GM11168 (cell line): ENCODE measurements around the gene SEMA3A.
"Not testable (repeated sequence)": the region's sequence is repeated elsewhere in the genome, so short reads cannot be mapped to it uniquely, and the experiment has no call there.

Experiments
- in situ Hi-C: fragments of 300-500 bp; cut with MboI; formaldehyde crosslinking; loops from one replicate; pipeline ENCODE4 v1.12.0; 2022; ENCODE audit warnings: low sequenced_read_pairs; ENCODE audit not compliant: unreplicated experiment

The SEMA3A gene

DNA sequence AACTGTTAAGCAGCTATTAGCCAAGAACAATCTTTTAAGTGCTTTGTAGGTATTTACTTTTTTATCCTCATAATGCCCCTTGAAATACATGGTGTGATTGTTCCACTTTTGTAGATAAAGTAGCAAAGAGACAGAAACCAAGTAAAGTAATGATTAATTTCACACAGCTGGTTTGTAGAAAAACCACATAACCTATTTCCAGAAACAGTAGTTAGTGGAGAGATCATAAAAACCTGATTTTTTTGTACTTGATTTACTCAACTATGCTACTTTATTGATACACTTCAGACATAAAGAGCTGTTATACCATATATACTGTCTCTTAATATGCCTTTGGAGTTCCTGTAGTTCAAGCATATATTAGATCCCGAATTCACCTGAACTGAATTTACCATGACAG lies 118.4 kb downstream of the SEMA3A start:
- in situ Hi-C loops = no loop called here

DNA sequence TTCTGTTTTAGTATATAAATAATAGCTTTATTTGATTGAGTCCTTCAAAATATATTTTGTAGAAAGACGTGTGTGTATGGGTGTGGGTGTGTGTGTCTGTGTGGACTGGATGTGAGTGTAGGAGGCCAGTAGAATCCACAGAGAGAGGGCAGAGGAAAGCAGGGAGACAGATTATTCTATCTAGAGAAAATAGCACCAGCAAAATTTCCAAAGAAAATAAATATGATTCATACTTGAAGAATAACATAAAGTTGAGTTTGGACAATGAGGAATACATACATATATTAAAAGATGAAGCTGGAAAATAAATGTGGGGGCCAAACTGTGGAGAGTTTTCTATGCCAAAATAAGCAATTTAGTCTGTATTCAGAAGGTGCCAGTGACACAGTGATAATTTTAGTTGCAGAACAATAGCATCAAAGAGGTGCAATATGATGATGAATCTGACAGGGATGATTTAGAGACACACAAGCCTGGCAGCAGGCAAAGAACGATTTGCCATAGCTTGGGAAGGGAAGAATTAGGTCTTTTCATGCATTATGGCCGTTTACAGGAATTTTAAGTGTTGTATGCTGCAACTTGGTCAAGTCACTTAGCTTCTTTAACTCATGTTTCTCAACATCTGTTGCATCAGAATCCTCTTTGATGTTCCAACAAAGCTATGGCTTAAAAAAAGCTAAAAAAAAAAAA lies 121.3 kb downstream of the SEMA3A start:
- in situ Hi-C loops = no loop called here

DNA sequence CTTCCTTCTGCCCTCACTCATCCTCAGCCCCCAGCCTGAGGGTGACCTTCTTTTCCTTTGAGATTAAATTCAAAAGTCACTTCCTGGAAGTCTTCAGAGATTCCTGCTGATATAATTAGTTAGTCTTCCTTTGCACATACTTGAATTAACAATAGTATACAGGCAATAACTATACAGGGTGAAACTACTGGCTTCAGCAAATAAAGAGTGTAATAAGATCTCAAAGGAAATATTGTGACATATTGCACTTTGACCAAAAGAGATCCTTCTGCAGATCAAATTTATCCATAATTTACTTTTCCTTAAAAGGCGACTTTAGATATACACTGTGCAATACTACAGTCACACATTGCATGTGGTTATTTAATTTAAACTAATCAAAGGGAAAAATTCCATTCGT lies 123.8 kb downstream of the SEMA3A start:
- in situ Hi-C loops = no loop called here

DNA sequence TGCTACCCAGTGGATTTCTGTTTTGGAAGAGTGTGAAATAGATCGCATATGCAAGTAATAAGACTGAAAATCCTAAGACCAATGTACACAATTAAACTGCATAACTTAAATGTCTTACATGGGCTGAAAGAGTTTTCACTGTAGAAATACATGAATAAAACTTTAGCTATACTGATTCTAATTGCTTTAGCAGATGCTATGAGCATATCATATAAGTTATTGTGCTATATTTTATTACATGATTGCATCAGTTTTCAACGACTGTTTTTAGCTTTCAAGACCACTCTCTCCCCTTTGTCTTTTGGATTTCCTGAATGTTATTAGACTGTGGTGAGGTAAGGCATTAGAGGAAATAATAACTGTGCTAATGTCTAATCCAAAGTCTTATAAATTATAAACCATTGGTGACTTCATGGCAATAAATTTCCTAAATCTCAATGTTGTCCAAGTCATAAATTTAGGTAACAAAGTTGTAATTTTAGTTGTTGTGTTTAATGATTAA lies 124.5 kb downstream of the SEMA3A start:
- in situ Hi-C loops = no loop called here

DNA sequence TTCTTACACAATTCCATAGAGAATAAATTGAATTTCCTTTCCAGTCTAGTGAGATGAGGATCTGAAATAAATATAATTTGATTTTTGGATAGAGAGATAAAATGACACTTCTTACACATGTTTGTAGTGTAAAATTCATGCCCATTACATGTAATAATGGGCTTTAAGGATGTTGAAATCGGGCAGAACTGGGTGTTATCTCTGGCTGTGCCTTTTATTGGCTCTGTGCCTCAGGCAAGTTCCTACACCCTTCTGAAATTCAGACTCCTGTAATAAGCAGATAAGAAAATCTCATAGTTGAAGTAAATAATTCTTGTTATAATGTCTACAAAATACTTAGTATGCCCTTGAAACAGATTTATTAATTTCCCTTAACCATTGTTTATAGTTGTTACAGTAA lies 125.6 kb downstream of the SEMA3A start:
- in situ Hi-C loops = no loop called here

DNA sequence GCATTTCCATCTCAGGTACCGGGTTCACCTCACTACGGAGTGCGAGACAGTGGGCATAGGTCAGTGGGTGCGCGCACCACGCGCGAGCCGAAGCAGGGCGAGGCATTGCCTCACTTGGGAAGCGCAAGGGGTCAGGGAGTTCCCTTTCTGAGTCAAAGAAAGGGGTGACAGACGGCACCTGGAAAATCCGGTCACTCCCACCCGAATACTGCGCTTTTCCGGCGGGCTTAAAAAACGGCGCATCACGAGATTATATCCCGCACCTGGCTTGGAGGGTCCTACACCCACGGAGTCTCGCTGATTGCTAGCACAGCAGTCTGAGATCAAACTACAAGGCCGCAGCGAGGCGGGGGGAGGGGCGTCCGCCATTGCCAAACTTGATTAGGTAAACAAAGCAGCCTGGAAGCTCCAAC lies 132.1 kb downstream of the SEMA3A start:
- in situ Hi-C loops = not testable (repeated sequence)

DNA sequence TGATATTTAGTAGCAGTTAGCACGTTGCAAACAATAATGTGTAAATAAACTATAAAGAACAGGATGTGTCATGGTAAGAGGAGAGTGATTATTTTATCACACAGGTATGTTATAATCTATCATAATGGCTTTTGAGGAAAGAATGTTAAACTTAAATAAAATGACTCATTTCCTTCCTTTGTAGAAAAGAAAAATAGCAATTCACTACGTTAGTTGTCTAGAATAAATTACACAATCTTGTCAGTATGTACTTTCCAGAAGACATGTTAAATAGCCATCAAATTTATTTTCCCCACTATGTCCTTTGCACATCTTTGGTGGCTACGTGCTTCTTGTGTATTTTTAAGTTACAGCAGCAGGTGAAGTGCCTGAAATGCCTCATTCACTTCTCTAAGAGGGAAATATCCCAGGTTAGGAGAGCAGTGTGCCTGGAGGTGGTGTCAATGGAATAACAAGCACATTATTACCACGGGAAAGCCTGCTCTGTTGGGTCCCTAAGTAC lies 133.8 kb downstream of the SEMA3A start:
- in situ Hi-C loops = no loop called here

DNA sequence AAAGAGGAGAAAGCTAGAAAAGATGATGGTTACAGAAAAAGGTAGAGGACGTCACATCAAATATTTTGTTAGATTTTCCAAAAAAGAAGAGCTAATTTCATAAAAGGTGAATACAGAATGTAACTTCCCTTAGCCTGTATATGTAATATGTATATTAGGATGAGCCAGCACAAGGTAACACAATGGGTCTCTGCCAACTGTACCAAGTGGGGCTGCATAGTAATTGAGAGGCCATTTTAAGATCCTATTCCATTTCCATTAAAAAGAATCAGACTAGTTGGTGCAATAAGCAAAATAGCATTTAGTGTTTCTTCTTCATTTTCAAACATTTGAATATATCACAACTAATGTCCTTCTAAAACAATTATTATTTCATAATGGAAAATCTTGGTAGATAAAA lies 134.6 kb downstream of the SEMA3A start:
- in situ Hi-C loops = no loop called here

DNA sequence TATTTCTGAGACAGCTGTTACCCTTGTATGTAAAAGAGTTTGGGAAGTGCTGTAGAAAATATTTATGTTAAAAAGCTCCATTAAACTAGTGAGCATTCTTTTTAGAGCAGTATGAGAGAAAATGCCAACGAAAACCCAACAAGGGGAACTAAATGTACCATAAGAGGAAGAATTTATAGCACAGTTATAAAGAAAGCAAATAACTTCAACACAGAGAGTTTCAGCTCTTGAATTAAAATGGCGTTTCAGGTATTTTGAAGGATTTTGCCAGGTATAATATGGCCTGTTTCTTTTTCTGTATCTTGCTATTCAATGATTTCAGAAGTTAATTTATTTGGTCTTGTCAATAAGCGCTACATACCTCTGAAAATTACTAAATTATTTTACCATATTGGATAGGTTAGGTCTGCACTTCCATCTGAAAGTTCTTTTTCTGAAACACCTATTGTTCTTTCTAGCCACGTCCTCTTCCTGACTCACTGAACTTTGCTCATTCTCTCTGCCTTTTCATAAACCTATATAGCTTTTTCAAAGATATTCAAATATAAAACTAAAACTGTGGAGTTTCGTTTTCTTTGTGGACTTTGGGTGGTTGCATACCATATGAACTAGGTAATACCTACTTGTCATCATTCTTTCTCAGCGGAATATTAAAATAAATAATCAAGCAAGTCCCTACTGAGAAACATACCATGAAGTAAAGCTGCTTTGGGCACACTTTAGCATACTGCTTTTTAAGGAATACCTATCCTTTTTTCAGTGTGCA lies 136.1 kb downstream of the SEMA3A start:
- in situ Hi-C loops = no loop called here

DNA sequence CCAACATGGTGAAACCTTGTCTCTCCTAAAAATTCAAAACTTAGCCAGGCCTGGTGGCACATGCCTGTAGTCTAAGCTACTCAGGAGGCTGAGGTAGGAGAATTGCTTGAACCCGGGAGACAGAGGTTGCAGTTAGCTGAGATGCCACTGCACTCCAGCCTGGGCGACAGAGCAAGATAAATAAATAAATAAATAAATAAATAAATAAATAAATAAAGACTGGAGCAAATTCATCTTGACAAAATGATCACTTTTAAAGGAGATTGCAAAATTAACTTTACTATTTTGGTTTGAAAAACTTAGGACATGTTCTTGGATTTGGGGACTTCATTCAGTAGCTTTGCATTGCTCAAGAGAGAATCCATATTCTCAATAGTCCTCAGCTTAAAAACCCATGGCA lies 137.0 kb downstream of the SEMA3A start:
- in situ Hi-C loops = no loop called here

DNA sequence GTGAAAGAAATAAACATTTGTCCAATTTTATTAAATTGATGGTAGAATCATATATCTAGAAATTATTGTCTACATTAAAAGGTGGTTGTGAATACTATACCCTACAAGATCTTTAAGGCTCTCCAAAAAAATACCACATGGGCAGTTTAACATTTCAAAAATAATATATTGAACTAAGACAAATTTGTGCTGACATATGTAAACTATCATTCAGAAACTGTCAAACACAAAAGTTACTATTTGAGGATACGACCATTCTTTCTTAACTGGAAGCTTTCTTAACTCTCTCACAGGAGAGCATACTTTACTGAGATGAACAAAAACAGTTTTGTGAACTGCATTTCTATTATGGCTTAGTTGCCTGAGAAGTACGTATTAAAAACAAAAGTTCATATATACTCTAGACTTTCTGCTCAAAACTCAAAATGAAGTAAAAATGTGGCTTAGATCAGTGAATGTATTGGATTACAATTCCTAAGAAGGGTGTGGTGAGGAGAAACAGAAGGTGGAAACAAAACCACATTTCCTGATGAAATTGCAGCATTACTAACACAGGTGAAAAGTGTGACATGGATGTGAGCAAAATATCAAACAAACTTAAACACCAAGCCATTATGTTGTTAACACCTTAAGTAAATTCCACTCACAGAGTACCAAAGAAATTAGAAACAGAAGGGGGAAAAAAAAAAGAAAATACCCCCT lies 138.5 kb downstream of the SEMA3A start:
- in situ Hi-C loops = no loop called here

DNA sequence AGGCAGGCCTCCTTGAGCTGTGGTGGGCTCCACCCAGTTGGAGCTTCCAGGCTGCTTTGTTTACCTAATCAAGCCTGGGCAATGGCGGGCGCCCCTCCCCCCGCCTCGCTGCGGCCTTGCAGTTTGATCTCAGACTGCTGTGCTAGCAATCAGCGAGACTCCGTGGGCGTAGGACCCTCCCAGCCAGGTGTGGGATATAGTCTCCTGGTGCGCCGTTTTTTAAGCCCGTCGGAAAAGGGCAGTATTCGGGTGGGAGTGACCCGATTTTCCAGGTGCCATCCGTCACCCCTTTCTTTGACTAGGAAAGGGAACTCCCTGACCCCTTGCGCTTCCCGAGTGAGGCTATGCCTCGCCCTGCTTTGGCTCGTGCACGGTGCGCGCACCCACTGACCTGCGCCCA lies 139.4 kb downstream of the SEMA3A start:
- in situ Hi-C loops = not testable (repeated sequence)

DNA sequence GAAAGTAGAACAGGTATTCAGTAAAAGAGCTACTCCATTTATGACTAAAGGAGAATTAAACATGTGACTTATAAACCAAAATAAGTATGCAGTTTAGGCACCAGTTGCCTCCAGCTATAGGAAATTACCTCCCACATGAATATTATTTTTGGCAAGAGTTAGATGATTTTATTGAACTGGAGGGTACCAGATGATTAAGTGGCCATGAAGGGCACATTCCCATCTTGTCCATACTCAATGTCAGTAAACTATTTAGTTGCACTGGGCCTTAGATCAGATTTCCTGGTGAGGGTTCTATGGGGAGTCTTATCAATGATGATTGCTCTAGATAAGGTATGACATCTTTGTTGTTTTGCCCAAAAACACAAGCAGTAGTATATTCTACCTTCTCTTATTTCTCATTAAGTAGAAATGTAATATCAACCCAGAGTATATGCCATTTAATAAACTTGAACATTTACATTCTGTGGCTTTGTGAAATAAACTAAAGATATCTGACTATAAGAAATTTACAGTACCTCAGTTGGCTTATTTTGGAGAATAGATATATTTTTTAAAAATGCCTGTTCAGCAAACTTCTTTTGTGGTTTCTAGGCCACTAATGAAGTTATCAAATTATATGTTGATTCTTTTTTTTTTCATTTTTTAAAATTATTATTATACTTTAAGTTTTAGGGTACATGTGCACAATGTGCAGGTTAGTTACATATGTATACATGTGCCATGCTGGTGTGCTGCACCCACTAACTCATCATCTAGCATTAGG lies 145.3 kb downstream of the SEMA3A start:
- in situ Hi-C loops = no loop called here

DNA sequence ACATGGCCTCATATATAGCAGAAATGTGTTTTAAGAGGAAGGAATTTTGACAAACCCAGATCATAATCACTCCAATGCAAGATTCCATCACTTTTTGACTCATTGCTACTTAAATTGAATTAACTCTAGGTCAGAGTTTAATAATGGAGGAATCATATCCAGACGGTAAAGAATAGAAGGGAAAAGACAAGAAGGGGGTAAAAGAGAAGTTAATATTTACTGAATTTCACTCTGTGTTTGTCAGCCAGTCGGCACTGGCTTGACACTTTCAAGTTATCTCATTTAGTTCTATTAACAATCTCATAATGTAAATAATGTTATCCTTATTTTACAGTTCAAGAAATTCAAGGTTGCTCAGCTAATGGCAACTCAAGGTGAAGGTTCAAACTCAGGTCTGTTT lies 147.5 kb downstream of the SEMA3A start:
- in situ Hi-C loops = no loop called here

DNA sequence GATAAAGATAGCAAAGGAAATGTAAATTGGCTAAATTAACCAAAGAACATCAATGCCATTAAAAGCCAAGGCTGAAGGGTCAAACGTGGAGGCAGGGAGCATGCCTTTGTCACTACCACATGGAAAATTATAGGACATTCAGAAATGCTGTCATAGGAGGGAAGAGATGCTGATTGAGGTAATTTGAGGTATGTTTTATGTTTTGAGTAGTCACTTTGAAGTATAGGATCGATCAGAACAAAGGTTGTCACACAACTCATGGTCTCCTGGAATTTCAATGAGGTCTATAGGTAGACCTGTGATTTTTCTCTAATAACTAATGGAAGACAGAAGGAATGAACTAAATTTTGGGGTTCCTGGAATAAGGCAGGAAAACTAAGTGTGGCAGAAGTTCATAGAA lies 149.8 kb downstream of the SEMA3A start:
- in situ Hi-C loops = no loop called here

DNA sequence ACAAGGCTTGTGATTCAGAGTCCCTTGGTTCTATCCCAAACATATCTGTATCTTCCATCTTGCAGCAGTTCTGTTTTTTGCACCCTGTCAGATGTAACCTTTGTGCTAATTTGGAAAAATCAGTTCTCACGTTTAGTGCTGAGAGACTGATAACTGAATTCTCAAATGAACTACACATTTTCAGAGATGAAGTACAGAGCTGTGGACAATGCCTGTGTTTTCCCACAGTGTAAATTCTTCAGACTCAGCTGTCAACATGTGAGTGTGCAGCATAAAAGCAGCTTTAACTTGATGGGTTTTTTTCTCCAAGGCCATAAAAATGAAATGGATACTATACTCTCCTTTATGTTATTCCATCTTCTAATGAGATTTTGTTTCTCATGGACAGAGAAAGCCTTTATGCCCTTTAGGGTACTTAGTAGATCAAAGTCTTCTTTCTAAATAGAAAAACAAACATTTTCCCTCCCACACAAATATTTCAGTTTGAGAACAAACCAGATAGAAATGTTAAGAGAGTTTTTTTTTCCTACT lies 150.9 kb downstream of the SEMA3A start:
- in situ Hi-C loops = no loop called here

DNA sequence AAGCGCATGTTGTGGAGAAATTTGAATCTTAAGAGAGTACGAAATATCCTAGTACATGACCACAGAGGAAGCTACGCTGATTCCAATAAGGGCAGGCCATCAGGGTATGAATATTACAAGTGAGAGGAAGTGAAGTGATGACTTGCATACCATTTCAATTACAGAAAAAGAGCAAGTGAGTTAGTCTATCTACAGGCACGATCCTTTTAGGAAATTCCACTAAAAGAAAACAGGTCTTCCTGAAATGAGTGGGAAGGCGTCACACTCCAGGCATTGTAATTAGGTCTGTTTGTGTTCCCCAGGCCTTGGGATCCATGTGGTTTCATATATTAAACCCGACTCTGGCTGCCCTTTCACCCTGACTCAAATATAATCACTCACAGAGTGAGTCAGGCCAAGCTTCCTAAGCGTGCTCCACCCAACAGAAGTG lies 152.5 kb downstream of the SEMA3A start:
- in situ Hi-C loops = no loop called here

DNA sequence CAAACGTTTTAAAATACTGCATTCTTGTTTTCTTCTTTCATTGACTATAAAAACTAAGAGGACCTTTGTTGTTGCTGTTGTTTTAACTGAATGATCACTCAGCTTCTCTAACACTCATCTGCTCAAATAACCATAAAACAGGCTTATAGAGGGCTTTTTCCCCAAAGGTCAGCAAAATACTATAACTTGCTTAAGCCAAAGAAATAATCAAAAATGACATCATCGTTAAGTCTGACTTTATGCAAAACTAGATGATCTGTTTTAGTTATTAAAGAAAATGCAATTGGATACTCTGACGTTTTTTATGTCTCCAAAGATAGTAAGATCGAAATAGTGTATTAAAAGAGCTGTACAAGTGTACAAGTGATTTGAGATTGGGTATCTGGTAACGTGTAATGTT lies 152.9 kb downstream of the SEMA3A start:
- in situ Hi-C loops = no loop called here

DNA sequence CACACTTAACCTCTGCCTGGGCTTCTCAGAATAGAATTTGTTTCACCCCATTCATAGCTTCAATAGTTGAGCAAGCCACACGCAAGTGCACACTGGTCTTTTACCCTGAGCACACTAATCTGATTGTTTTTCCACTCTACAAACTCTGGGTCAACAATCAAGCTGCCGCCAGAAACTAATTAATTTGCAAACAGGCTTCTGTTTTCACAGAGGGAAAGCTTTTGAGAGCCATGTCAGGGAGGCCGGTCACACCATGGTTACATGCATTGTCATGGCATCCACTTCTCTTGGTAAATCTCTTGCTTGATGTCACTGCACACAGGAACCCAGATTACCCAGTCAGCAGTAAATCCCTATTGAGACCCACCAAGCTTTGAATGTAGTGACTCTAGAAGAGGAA lies 154.2 kb downstream of the SEMA3A start:
- in situ Hi-C loops = no loop called here

DNA sequence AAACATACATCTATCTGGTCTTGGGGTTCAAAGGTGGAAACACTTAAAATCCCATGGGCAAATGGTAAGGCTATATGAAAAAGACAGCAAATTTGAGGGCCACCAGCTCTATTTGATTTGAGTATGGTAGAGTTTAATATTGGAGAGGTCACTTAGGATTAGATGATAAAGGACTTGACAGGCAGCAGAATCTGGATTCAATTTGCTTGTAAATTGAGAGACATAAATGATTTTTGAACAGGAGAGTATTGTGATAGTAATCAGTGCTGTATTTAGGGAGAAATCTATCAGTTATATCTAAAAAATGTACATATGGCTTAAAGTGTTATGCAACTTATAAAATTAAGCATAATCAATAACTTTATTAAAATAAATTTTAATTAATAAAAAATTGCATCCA lies 155.2 kb downstream of the SEMA3A start:
- in situ Hi-C loops = no loop called here
